Osteocyte (in vitro differentiated cells): ENCODE results near the gene MMP11. TPM values are rescaled to one million over a fixed set of nuclear protein-coding genes. Genes with fewer than 3 reads are reported as not detected.

ENCODE experiments used
- DNase-seq: peaks from one replicate; pipeline ENCODE4 v3.0.0; 2021; ENCODE audit warnings: mixed read lengths; ENCODE audit not compliant: unreplicated experiment; ENCODE audit errors: extremely low spot score
- H3K27ac Mint-ChIP-seq: one replicate; pipeline ENCODE4 v1.8.0; 2021; ENCODE audit warnings: mild to moderate bottlenecking, mixed read lengths; ENCODE audit not compliant: unreplicated experiment
- H3K27me3 Mint-ChIP-seq: one replicate; pipeline ENCODE4 v1.8.0; 2021; ENCODE audit warnings: mixed read lengths; ENCODE audit not compliant: unreplicated experiment
- H3K36me3 Mint-ChIP-seq: one replicate; pipeline ENCODE4 v1.8.0; 2021; ENCODE audit warnings: mixed read lengths; ENCODE audit not compliant: unreplicated experiment
- H3K4me1 Mint-ChIP-seq: one replicate; pipeline ENCODE4 v1.8.0; 2021; ENCODE audit warnings: mixed read lengths; ENCODE audit not compliant: unreplicated experiment
- H3K4me3 Mint-ChIP-seq: one replicate; pipeline ENCODE4 v1.8.0; 2021; ENCODE audit warnings: mild to moderate bottlenecking, moderate library complexity, mixed read lengths; ENCODE audit not compliant: unreplicated experiment
- H3K9me3 Mint-ChIP-seq: one replicate; pipeline ENCODE4 v1.8.0; 2021; ENCODE audit warnings: mixed read lengths; ENCODE audit not compliant: unreplicated experiment
- CTCF ChIP-seq: fragments of 200-600 bp; sonication (generic); IDR thresholded peaks from 2 replicates; pipeline ENCODE4 v1.5.0; 2021; ENCODE audit warnings: antibody characterized with exemption, mild to moderate bottlenecking, moderate library complexity
- total RNA-seq: library from RNA; stranded (reverse); gene quantifications from 2 replicates; pipeline ENCODE4 v1.2.1, GENCODE V29; 2021

Gene MMP11
- total RNA-seq, 1 donor from 2014 or later = 72.5 TPM

- Mint-ChIP-seq H3K4me1 (peaks cover 3% of the 10 kb centered on the region), H3K4me3 (no peak overlapping the region), H3K36me3 (peaks cover 20% of the 10 kb centered on the region), H3K9me3 (no peaks in the 10 kb centered on the region), H3K27me3 (no peaks in the 10 kb centered on the region), H3K27ac (no peak overlapping the region)
- no peak for DNase-seq
- TF ChIP-seq CTCF = no peak
These were observed 28.6 kb upstream of the MMP11 start for GRCh38 chr22:23744001-23744400.

- Mint-ChIP-seq H3K4me3 (no peak overlapping the region), H3K27ac (no peak overlapping the region), H3K36me3 (peaks cover 20% of the 10 kb centered on the region), H3K27me3 (no peaks in the 10 kb centered on the region), H3K4me1 (peaks cover 3% of the 10 kb centered on the region), H3K9me3 (no peaks in the 10 kb centered on the region)
- TF ChIP-seq CTCF = no peak
- no peak for DNase-seq
These were observed 28.2 kb upstream of the MMP11 start for GRCh38 chr22:23744485-23744884.

GRCh38 chr22:23745791-23746190, 26.9 kb upstream of the MMP11 start:
- DNase-seq = no peak
- no peak for TF ChIP-seq CTCF
- H3K27me3 Mint-ChIP-seq = no peaks in the 10 kb centered on the region
- no peak overlapping the region for H3K27ac Mint-ChIP-seq
- no peak overlapping the region for H3K4me3 Mint-ChIP-seq
- H3K9me3 Mint-ChIP-seq = no peaks in the 10 kb centered on the region
- peaks cover 15% of the 10 kb centered on the region for H3K4me1 Mint-ChIP-seq
- H3K36me3 Mint-ChIP-seq = peaks cover 20% of the 10 kb centered on the region

GRCh38 chr22:23749841-23750301, 22.8 kb upstream of the MMP11 start:
- peaks cover 18% of the 10 kb centered on the region for H3K4me1 Mint-ChIP-seq
- H3K27me3 Mint-ChIP-seq = no peaks in the 10 kb centered on the region
- peak overlapping the region; percentile 88 for H3K4me3 Mint-ChIP-seq
- peaks cover 4% of the 10 kb centered on the region for H3K36me3 Mint-ChIP-seq
- H3K9me3 Mint-ChIP-seq = no peaks in the 10 kb centered on the region
- peak overlapping the region; percentile 89 for H3K27ac Mint-ChIP-seq
- no peak for TF ChIP-seq CTCF
- no peak for DNase-seq

GRCh38 chr22:23750367-23750713, 22.3 kb upstream of the MMP11 start:
- peaks cover 18% of the 10 kb centered on the region for H3K4me1 Mint-ChIP-seq
- H3K36me3 Mint-ChIP-seq = no peaks in the 10 kb centered on the region
- H3K9me3 Mint-ChIP-seq = no peaks in the 10 kb centered on the region
- no peak for TF ChIP-seq CTCF
- peak overlapping the region; percentile 88 for H3K4me3 Mint-ChIP-seq
- no peak for DNase-seq
- H3K27ac Mint-ChIP-seq = peak overlapping the region; percentile 89
- no peaks in the 10 kb centered on the region for H3K27me3 Mint-ChIP-seq
